ENCODE measurements around the gene NPEPL1. TPM values are rescaled to one million over a fixed set of nuclear protein-coding genes. Genes with fewer than 3 reads are reported as not detected.

The NPEPL1 gene
- polyA plus RNA-seq, 2 of the 4 experiments (the other 2 are of a cell fraction), result 8.6 to 34.6 TPM

GRCh38 chr20:58742668-58743566 lies 50.3 kb downstream of the NPEPL1 start:
- CTCF ChIA-PET, result interaction anchor here (1.0 kb wide), 1 partner anchor 713 kb away, joined by 3 read pairs; no protein-coding TSS in a partner anchor
- no peak for DNase-seq (ENCODE audit: low read depth in 1 of 2, low spot score in 1 of 2)
- Histone ChIP-seq H3K4me1 (no peaks in the 10 kb centered on the region), H3K9me3 (peaks cover 7% of the 10 kb centered on the region; the same call in 1 of the 3 replicates), H3K4me3 (no peak overlapping the region), H3K27ac (no peak overlapping the region), H3K4me2 (no peak overlapping the region)
- 10% methylated on average over 13 of the region's 13 CpGs for whole genome bisulfite sequencing (ENCODE audit: missing lambda C conversion rate)
- POLR2A ChIA-PET, result no interaction called here
- ATAC-seq, result no peak
- TF ChIP-seq CTCF (IDR thresholded peaks at IDR 0.05), result no peak
- no peak for TF ChIP-seq HOXA7 (CRISPR knock-in tag; IDR thresholded peaks at IDR 0.05)
- TF ChIP-seq HEYL (CRISPR knock-in tag; IDR thresholded peaks at IDR 0.05), result no peak
- no peak for TF ChIP-seq EP300 (IDR thresholded peaks at IDR 0.05)
- no peak for TF ChIP-seq PHF8 (IDR thresholded peaks at IDR 0.05; ENCODE audit: borderline replicate concordance, low read depth)
- FAIRE-seq, result no peak

- DNase-seq (ENCODE audit: low read depth in 1 of 2, low spot score in 1 of 2) (no peak), ATAC-seq (no peak), FAIRE-seq (no peak)
- WGBS (ENCODE audit: missing lambda C conversion rate), result 0% methylated on average over 1 of the region's 1 CpG
- no peak overlapping the region for H3K4me3 ChIP-seq
- ChIA-PET CTCF (interaction anchor here (1.0 kb wide), 1 partner anchor 711 kb away, joined by 3 read pairs; no protein-coding TSS in a partner anchor), POLR2A (no interaction called here)
- H3K4me2 ChIP-seq, result no peak overlapping the region
- TF ChIP-seq ZSCAN20 (CRISPR knock-in tag; IDR thresholded peaks at IDR 0.05), result no peak
- TF ChIP-seq RFX5 (IDR thresholded peaks at IDR 0.05), result no peak
- no peaks in the 10 kb centered on the region for H3K4me1 ChIP-seq
- no peaks in the 10 kb centered on the region for H3K9me3 ChIP-seq
- no peak overlapping the region for H3K27ac ChIP-seq
Observed at GRCh38 chr20:58743929-58744534, 51.4 kb downstream of the NPEPL1 start.

- no peaks in the 10 kb centered on the region for H3K9me3 ChIP-seq
- POLR2A ChIA-PET, result no interaction called here
- WGBS (ENCODE audit: missing lambda C conversion rate), result 16% methylated on average over 1 of the region's 1 CpG
Observed at GRCh38 chr20:58744836-58745235, 52.2 kb downstream of the NPEPL1 start.

More at GRCh38 chr20:58744836-58745235, 52.2 kb downstream of the NPEPL1 start:
- no peak for DNase-seq (ENCODE audit: low read depth in 1 of 2, low spot score in 1 of 2)
- no peak for TF ChIP-seq GATA3 (IDR thresholded peaks at IDR 0.05; ENCODE audit: borderline replicate concordance)
- no peak for TF ChIP-seq NR3C1 (IDR thresholded peaks at IDR 0.05)
- no peak for TF ChIP-seq ZSCAN20 (CRISPR knock-in tag; IDR thresholded peaks at IDR 0.05)
- no peak for TF ChIP-seq USF2 (IDR thresholded peaks at IDR 0.05)
- TF ChIP-seq BCL3 (IDR thresholded peaks at IDR 0.05), result no peak
- no peak for TF ChIP-seq ATOH8 (CRISPR knock-in tag; IDR thresholded peaks at IDR 0.05; ENCODE audit: low read depth)
- TF ChIP-seq RFX5 (IDR thresholded peaks at IDR 0.05), result no peak
- TF ChIP-seq FOSB (CRISPR knock-in tag; IDR thresholded peaks at IDR 0.05), result no peak
- no peak for TF ChIP-seq HOXB13 (CRISPR knock-in tag; IDR thresholded peaks at IDR 0.05; ENCODE audit: low read depth)
- no peak for TF ChIP-seq HES2 (IDR thresholded peaks at IDR 0.05)
- no peak for TF ChIP-seq MAX (IDR thresholded peaks at IDR 0.05)
- no peak for TF ChIP-seq KDM1A (IDR thresholded peaks at IDR 0.05; ENCODE audit: low read depth)
- no peak for TF ChIP-seq SMC3 (IDR thresholded peaks at IDR 0.05)
- no peak for TF ChIP-seq CBX8 (IDR thresholded peaks at IDR 0.05)
- Histone ChIP-seq H3K4me3 (no peak overlapping the region), H3K4me1 (no peaks in the 10 kb centered on the region), H3K27ac (no peak overlapping the region), H3K4me2 (no peak overlapping the region)
- CTCF ChIA-PET, result no interaction called here
- FAIRE-seq, result no peak
- no peak for ATAC-seq

Data from A549 (cell line).